ENCODE results near the gene PRRG1.
"Not testable (repeated sequence)": the region's sequence is repeated elsewhere in the genome, so short reads cannot be mapped to it uniquely, and the experiment has no call there.

PRRG1 gene

DNA sequence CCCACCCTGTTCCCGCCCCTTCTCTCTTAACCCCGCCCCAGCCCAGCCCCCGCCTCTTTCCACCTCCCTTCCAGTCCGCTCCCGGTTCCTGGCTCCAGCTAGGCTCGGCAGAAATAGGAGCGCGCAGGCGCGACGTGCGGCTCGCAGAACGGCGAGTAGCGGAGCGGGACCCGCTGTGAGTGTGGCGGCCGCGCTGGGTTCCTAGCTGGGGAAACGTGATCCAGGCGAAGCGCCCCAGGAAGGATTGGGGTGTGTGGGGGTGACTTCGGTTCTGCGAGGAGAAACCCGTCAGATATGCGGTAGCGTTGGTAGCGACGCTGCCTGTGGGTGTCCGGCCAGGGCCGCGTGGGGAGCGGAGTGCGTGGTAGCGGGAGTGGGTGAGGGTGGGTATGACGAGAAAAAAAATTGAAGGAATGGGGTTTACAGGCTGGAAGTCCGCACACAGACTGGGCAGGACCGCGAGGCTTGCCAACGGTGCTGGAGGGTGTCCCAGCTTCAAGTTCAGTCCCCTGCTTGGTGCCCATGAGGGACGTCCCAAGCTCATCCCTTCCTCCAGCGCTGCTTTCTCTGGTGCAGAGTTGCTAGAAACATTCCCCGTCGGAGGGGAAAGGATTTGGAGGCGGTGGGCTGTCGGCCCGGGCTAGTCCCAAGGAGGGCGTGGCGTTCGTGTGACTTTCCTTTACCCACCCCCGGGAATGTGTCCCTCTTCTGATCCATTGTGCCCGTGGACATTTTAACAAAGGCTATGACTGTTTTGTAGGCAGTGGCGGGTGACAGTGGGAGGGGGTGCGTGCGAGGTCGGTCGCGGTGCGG, at the start of gene PRRG1:
TSS of gene PRRG1 (plus strand) at position 144 of the 813 bp plus-strand sequence. CDS start 56,886 bp downstream, outside the sequence.
- intact Hi-C loops (cut with DNase I), result no loop called here
- peak; percentile 65 to 97 (median 70) for DNase-seq

DNA sequence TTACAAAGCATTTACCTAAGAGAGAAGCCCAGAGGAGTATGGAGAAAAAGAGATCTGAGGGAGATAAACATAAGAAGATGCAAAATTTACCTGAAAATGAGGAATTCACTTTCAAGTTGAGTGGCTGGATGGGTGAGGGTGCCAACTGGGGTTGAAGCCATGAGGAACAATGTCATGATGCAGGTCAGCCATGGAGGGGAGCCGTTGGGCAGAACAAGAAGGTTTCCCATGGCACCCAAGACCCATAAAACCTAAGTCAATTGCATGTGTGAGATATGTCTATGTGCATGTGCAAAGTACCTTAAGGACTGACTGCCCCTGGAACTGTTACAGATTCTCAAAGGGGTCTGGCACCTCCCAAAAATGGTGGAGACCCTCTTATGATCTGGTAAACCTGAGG, 46.6 kb upstream of the PRRG1 start:
- intact Hi-C loops (cut with DNase I), result no loop called here
- DNase-seq, result peak in 5 of 10 donors; percentile 8 to 79 (median 41)

DNA sequence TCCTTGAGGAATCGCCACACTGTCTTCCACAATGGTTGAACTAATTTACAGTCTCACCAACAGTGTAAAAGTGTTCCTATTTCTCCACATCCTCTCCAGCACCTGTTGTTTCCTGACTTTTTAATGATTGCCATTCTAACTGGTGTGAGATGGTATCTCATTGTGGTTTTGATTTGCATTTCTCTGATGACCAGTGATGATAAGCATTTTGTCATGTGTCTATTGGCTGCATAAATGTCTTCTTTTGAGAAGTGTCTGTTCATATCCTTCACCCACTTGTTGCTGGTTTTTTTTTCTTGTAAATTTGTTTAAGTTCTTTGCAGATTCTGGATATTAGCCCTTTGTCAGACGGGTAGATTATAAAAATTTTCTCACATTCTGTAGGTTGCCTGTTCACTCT, 43.9 kb upstream of the PRRG1 start:
- intact Hi-C loops (cut with DNase I); DNase-seq: not testable (repeated sequence)

DNA sequence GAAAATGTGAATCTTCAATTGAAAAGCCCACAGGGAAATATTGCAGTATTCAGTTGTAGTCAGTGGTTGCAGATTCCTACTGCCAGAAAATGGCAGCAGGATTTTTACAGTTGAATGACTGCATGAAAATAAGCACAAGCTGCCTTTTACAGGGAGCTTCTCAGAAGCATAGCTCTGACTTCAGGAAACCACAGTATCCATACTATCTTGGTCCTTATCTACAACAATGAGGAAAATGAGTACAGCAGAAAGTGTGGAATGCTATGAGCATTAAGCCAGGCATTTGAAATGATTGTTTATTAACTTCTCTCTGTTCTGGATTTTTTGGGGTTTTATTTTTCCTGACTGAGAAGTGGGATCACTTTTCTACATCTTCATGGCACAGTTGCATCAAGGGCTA, 34.6 kb upstream of the PRRG1 start:
- intact Hi-C loops (cut with DNase I), result no loop called here
- no peak for DNase-seq

DNA sequence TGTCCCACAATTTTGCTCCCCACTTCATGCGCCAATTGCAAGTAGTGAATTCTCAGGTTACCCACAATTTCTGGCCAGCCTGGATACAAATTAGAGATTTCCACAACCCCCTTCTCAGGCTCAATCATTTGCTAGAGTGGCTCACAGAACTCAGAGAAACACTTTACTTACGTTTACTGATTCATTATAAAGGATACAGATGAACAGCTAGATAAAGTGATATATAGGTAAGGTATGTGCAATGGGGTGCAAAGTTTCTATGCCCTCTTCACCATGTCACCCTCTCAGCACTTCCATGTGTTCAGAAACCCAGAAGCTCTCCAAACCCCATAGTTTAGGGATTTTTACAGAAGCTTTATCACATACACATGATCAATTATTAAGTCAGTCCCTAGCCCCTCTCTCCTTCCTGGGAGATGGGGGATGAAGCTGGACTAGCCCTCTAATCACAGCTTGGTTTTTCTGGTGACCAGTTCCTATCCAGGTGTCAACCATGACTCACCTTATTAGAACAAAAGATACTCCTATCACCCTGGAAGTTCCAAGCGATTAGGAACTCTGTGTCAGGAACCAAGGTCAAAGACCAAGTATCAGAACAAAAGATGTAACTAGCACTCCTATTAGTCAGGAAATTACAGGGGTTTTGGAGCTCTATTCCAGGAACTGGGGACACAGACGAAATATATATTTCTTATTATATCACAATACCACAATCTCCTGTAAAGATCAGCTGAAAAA, 33.5 kb upstream of the PRRG1 start:
- DNase-seq, result no peak
- intact Hi-C loops (cut with DNase I), result no loop called here

DNA sequence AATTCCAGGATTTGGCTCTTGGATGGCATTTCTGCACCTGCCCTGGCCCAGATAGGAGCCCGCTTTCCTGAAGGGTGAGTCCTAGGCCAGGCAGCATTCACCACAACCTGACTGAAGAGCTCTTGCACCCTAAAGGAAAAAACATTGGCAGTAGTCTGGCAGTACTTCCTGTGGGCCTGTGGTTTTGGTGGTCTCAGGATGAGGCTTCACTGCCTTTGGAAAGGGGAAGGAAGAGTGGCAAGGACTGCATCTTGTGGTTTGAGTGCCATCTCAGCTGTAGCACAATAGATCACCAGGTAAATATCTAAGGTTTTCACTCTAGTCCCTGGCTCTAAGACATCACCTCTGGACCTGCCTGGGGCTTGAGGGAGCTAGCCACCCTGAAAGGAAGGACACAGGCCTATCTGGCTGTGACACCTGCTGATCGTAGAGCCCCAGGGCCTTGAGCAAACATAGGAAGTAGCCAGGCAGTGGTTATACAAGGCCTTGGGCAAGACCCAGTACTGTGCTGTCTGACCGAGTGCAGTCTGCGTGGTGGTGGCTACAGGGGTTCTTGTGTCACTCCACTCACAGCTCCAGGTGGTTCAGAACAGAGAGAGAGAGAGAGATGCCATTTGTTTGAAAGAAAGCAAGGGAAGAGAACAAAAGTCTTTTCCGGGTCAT, 28.5 kb upstream of the PRRG1 start:
- intact Hi-C loops (cut with DNase I), result no loop called here
- peak in 1 of 10 donors; percentile 57 for DNase-seq

DNA sequence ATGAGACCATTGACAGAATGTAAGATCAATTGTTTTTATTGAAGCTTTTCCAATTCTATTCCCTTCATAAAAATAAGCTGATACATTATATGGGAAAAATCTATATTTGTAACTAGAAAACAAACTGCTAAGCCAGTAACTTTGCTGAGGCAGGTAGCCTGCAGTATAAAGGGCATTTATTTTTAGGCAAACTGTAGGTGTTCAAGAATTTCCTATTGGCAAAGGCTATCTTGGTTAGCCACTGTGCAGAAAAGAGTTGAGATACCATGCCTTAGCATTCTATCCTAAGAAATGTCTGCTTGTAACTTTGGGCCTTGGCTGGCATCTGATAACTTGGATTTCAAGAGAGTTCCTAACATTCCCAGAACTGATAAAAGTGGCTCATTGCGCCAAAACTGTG, 18.5 kb upstream of the PRRG1 start:
- intact Hi-C loops (cut with DNase I), result no loop called here
- no peak for DNase-seq

DNA sequence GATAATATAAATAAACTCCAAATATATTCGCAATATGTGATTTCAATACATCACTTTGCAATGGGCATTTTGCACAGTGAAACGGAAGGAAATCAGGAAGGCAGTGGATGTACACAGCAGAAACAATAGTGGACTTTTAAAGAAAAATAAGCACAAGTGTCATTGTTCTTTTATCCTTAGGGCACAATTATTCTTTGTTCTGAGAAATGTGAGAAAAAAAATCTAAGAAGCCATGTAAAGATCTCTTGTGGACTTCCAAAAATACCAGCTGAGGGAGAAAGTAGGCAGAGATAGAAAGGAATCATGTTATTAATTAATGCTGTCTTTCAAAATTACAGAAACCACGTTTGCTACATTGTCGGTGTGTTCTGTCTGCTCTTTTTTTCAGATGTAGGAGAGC, 17.6 kb upstream of the PRRG1 start:
- DNase-seq, result no peak
- intact Hi-C loops (cut with DNase I), result no loop called here

DNA sequence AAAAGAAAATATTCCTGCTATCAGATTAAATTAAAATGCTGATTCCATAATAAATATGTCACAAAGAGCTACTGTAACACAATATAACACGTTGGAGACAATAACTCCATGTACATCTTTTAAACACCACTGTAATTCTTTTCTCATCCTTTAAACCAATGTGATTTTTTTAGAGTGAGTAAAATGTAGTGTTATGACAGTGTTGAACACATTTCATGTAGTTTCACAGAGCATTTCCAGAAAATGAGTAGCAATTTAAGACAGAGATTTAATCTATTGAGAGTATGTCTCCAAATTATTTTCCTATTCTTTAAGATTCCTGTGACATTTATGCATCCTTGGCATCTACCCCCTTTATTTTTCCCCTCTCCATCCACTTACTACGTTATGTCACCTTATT, 17.1 kb upstream of the PRRG1 start:
- no peak for DNase-seq
- intact Hi-C loops (cut with DNase I), result no loop called here

DNA sequence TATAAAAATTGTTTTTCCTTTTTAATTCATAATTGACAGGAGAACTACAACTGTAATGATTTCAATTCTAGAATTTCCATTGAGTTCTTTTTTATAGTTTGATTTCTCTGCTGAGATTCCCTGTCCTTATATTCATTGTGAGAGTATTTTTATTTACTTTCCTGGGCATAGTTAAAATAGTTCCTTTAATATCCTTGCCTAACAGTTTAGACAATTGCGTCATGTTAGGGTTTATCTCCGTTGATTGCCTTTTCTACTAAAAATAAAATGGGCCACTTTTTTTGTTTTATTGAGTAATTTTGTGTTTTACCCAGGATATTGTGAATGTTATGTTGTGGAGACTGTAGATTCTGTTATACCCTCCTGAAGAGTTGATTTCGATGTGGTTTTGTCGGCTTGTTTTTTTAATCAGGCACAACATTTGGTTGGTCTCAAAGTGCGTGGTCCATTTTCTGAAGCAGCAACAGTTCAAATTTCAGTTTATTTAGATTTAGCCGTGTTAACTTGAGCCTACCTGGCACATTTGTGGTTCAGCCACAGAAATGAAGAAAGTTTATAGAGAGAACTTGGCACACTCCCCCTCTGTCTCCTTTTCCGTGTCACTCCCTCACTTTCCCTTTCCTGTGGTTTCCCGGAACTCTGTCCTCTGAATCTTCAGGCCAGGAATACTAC, 16.0 kb upstream of the PRRG1 start:
- intact Hi-C loops (cut with DNase I), result no loop called here
- DNase-seq, result no peak

DNA sequence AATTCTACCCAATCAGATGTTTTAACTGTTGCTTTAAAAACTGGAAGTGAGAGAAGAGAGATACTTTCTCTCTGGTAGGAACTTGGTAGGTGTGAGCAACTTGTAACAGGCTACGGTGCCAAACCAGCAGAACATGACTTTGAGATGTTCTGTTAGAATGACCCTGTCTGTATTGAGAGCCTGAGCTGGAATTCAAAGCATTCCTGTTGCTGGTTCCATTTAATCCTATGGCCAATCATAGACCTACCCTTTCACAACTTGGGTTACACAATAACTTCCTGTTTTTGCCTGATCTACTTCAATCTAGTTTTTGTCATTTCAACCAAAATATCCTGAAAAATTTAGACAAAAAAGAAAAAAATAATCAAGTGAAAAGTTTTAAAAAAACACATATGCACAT, 1.7 kb upstream of the PRRG1 start:
- DNase-seq, result no peak
- intact Hi-C loops (cut with DNase I), result no loop called here

DNA sequence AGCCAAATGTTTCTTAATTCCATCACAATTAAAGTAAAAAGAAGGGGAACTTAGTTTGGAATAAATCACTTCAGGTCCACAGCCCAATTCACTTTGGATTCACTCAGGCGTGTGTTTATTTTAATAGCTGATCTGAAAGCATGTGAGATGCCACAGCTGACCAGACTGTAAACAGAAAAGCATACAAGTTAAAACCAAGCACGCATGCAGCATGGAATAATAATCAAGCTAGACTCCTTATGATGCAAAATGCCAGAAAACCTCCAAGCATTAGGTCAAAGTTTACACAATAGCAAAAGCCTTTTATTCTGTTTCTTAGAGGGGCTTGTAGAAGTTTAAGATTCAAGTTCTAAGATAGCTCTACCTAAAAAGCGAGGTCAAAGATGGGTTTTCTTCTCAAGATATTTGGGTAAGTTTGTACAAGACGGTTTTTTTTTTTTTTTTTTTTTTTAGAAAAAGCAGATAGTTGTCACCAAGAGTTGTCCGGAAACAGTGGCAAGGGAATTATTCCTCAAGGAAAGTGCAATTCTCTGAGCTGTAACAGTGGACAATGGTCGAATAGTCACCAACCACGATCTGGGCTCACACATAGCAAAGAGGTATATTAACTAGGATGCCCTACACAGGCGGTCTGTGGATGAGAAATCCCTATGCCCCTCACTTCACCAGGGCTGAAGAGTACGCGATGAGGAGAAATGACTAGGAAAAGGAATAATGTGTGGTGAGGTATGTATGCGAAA, 763 bp upstream of the PRRG1 start:
- intact Hi-C loops (cut with DNase I), result no loop called here
- DNase-seq, result no peak

DNA sequence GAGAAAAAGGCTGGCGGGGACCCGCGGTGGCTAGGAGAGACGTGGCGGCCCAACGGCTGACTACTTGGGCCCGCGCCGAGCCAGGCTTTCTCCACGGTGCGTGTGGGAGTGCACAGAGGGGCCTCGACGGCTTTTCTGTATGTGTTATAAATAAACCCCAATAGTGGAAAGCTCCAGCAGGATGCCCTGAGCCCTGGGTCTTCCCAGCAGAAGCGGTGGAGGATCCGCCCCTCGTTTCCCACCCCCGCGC, 268 bp upstream of the PRRG1 start:
- DNase-seq, result no peak
- intact Hi-C loops (cut with DNase I), result no loop called here

DNA sequence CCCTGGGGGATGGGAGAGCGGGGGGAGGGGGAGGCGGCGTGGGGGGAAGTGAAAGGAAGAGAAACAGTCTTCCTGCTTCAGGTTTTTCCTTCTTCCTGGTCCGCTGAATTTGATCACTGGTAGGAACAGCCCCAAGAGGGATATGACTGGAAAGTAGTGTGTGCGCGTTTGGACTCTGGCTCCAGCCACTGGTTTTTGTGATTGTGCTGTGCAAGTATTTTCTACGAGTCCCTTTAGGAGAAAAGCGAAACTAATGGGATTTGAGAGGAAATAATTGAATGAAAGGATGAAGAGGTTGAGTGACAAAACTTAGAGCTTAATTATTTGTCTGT, 836 bp downstream of the PRRG1 start:
- intact Hi-C loops (cut with DNase I), result no loop called here
- DNase-seq, result peak in 1 of 10 donors; percentile 37

DNA sequence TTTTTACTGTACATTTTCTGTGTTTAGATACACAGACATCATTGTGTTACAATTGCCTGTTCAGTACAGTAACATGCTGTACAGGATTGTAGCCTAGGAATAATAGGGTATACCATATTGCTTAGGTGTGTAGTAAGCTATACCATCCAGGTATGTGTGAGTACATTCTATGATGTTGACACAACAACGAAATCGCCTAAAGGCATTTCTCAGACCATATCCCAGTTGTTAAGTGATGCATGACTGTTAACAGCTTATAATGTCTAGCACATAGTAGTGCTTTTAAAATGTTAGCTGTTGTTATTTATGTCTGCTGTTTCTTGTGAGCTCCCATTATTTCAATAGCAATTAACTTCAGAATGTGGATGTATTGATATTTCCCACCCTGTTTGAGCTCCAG, 4.5 kb downstream of the PRRG1 start:
- DNase-seq, result no peak
- intact Hi-C loops (cut with DNase I), result no loop called here

DNA sequence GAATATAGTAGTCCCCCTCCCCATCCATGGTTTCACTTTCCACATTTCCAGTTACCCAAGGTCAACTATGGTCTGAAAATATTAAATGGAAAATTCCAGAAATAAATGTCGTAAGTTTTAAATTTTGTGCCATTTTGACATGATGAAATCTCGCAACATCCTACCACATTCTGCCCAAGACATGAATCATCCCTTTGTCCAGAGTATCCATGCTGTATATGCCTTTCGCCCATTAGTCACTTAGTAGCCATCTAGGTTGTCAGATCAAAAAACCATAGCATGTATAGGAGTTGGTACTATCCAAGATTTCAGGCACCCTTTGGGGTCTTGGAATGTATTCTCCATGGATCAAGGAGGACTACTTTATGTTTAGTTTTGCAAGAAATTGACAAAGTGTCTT, 8.3 kb downstream of the PRRG1 start:
- DNase-seq, result no peak
- intact Hi-C loops (cut with DNase I), result no loop called here

DNA sequence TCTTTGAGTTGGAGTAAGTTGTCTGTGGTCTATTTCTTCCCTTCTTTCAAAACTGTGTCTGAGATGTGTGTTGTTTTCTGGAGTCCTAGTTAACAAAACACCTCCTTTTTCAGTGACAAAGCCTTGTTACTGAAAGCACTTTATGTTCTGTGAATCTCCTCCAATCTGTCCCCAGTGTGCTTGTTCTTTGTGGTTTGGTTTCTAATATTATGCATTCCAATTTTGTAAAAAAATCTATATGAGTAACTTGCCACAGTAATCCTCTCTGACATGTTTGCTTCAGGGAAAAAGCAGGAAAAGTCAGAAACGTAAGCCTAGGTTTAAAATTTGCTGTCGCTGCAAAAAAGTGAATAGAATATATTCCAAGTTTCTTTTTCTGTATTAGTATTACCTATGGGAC, 12.4 kb downstream of the PRRG1 start:
- no peak for DNase-seq

DNA sequence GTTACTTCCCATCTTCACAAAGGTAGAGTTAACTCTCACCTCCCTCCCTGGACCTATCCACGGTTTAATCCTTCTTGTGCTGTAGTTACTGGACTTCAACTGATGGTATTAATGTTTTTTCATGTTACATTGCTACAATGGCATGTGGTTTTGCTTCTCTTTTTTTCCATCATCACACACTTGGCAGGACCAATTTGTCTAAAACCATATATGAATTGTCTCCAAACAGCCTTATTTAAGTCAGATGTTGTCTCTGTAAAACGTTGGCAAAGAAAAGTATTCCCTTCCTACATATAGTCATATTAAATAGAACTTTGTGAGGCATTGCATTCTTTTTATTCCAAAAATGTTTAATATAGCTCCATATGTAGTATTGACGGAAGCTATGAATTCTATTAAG, 15.5 kb downstream of the PRRG1 start:
- no peak for DNase-seq
- intact Hi-C loops (cut with DNase I), result no loop called here

More for the DNA sequence above, 12.4 kb downstream of the PRRG1 start:
- intact Hi-C loops (cut with DNase I), result no loop called here

DNA sequence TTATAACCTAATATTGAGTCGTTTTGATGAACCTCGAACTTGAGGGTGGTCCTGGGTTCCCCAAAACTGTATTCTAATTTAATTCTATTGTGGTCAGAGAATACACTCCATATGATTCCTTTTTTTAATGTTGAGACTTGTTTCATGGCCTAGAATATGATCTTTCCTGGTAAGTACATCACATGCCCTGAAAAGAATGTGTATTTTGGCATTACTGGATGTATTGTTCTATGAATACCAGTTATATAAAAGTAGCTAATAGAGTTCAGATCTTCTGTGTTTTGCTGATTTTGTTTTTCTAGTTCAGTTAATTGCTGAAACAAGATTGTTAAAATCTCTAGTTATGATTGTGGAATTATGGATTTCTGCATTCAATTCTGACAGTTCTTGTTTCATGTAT, 18.8 kb downstream of the PRRG1 start:
- DNase-seq, result no peak

DNA sequence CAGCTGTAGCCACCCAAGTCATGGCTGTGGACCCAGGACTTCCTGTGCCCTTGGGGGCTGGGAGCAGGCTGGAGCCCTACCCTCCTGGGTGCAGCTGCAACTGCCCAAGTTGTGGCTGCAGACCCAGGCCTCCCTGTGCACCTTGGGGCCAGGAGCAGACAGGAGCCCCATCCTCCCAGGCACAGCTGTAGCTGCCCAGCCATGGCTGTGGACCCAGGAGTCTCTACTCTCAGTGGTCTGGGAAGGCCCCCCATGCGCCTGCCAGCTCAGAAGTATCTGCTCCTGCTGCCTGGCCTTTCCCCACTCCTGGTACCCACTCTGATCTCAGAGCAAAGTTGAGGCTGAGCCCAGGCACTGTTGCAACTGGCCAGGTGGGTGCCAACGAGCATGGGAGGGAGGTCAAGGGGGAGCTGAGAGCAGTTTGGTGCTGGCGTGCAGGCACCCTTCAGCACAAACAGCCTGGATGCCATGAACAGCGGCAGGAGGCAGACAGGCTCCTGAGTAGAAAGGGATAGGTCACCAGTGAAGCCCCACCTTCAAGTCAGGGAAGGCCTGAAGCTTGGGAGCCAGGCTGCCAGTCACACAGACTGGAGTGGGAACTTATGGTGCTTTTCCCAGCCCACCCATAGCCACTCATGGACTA, 21.5 kb downstream of the PRRG1 start:
- peak in 1 of 10 donors; percentile 59 for DNase-seq

More for the DNA sequence above, 18.8 kb downstream of the PRRG1 start:
- intact Hi-C loops (cut with DNase I), result no loop called here

More for the DNA sequence above, 21.5 kb downstream of the PRRG1 start:
- intact Hi-C loops (cut with DNase I), result no loop called here
